ENCODE data around the gene PC. TPM values are rescaled to one million over a fixed set of nuclear protein-coding genes. Genes with fewer than 3 reads are reported as not detected.

Gene PC
- total and polyA plus RNA-seq, 2 experiments from 2014 or later: 18.3 to 21.7 TPM

GRCh38 chr11:66974724-66975404 lies 16.7 kb upstream of the PC start, which contains the start of gene C11orf86:
Gene C11orf86 (plus strand): TSS chr11:66975304. CDS start chr11:66975363, 59 bp downstream.
- peaks cover 5% of the 10 kb centered on the region; the same call in 1 of the 2 replicates for H3K9me2 ChIP-seq (ENCODE audit: insufficient read depth)
- H3K4me3 ChIP-seq: no peak within 1 kb of the TSS
- no peaks in the 10 kb centered on the region for H3K27me3 ChIP-seq (ENCODE audit: insufficient read depth)
- H3K27ac ChIP-seq (ENCODE audit: low read depth): peak within 1 kb of the TSS; percentile 63; the same call in 1 of the 2 replicates
- no peaks in the 10 kb centered on the region for H3K36me3 ChIP-seq (ENCODE audit: insufficient read depth)
- peaks cover 11% of the 10 kb centered on the region; the same call in 1 of the 2 replicates for H3K4me1 ChIP-seq (ENCODE audit: insufficient read depth)
- no peaks in the 10 kb centered on the region for H4K20me1 ChIP-seq (replicated peaks; ENCODE audit: insufficient read depth)
- Mint-ChIP-seq H3K27ac (no peak within 1 kb of the TSS), H3K36me3 (ENCODE audit: low read depth) (peaks cover 5% of the 10 kb centered on the region), H3K4me1 (peaks cover 7% of the 10 kb centered on the region; the same call in 2 of the 3 replicates), H3K4me3 (no peak within 1 kb of the TSS), H3K27me3 (ENCODE audit: insufficient read depth, low read depth, poor library complexity) (peaks cover 12% of the 10 kb centered on the region), H3K9me3 (peaks cover 9% of the 10 kb centered on the region)
- no peaks in the 10 kb centered on the region for H3F3A ChIP-seq (replicated peaks; ENCODE audit: low read depth)
- 0 out of 2 replicates have a peak within 1 kb of the TSS, but pooled peaks have one; percentile 26 for H3K4me2 ChIP-seq
- peak within 1 kb of the TSS; percentile 87; the same call in 1 of the 2 replicates for H2AFZ ChIP-seq
- TF ChIP-seq ETS1 (IDR thresholded peaks at IDR 0.05): no peak
- TF ChIP-seq NANOG (IDR thresholded peaks at IDR 0.05; ENCODE audit: borderline replicate concordance): no peak
- no peak for TF ChIP-seq EZH2 (IDR thresholded peaks at IDR 0.05; ENCODE audit: low read depth, unreplicated experiment)
- no peak for TF ChIP-seq JUNB (IDR thresholded peaks at IDR 0.05; ENCODE audit: unreplicated experiment)
- TF ChIP-seq POLR2AphosphoS5 (IDR thresholded peaks at IDR 0.05; ENCODE audit: low read depth): no peak
- no peak for TF ChIP-seq EZH2phosphoT487 (IDR thresholded peaks at IDR 0.05; ENCODE audit: unreplicated experiment)
- no peak for TF ChIP-seq STAT1 (IDR thresholded peaks at IDR 0.05; ENCODE audit: unreplicated experiment)
- TF ChIP-seq ZNF462 (CRISPR knock-in tag; IDR thresholded peaks at IDR 0.05): no peak
- TF ChIP-seq ZNF331 (CRISPR knock-in tag; IDR thresholded peaks at IDR 0.05; ENCODE audit: low read depth): no peak
- no peak for TF ChIP-seq ZNF114 (CRISPR knock-in tag; IDR thresholded peaks at IDR 0.05)
- no peak for TF ChIP-seq REST (IDR thresholded peaks at IDR 0.05; ENCODE audit: unreplicated experiment)
- DNase-seq (ENCODE audit: low spot score): peak; percentile 48
- no peaks in the 10 kb centered on the region for H3K79me2 ChIP-seq (replicated peaks; ENCODE audit: insufficient read depth)
- peak; percentile 49 for ATAC-seq
